ENCODE data around the gene ZNF438. TPM values are rescaled to one million over a fixed set of nuclear protein-coding genes. Genes with fewer than 3 reads are reported as not detected.
A peak's percentile ranks its signal among the peaks of the same experiment; 100 is the strongest.

ZNF438 gene
- total and polyA plus RNA-seq, 2 donors (not counting 1 experiment from before 2014, with no cell fraction given), result 4.7 to 6.6 TPM

DNA sequence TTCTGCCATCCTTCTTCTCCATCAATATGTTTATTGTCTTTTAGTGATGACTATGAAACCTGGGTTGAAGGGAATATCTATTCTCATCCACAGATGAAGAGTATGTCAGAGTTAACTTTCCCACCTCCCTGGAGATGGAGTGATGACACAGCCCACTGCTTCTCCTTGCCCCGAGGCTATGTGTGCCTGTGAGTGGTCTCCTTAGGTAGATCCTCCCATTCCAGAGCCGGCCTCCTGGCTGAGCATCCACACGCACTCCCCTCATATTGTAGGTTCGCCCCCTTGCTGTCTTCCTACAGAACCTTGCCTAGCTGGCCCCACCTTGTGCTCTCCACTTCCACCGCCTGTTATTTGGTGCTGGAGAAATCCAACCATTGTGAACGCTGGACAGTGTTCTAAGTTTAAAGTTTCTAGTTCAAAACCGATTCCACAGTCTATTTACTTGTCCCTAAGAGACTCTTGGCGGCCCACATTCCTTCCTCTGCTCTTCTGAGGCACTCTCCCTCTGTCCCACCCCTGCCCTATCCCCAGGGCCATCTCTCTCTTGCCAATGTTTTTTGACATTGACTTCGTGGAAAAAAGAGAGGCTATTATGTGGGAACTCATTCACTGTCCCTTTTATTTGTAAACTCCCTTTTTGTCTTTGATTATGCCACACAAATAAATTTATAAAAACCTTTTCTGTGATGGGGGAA is 168.0 kb downstream of the ZNF438 start:
- Histone ChIP-seq H3K9me3 (ENCODE audit: control insufficient read depth, insufficient read depth, low read depth, low read length) (no peaks in the 10 kb centered on the region), H3K79me2 (ENCODE audit: control insufficient read depth, insufficient read depth, low read length) (no peaks in the 10 kb centered on the region), H3K27ac (ENCODE audit: insufficient read depth, low read length) (peak overlapping the region; percentile 0), H4K20me1 (ENCODE audit: control insufficient read depth, extremely low read depth, insufficient read depth, low read length) (no peaks in the 10 kb centered on the region), H3K27me3 (ENCODE audit: control insufficient read depth, insufficient read depth, low read length) (no peaks in the 10 kb centered on the region), H3K4me2 (ENCODE audit: extremely low read depth, insufficient read depth, low read length) (no peak overlapping the region), H3K36me3 (ENCODE audit: control insufficient read depth, insufficient read depth, low read length) (no peaks in the 10 kb centered on the region), H2AFZ (ENCODE audit: low read length) (no peak overlapping the region), H3K4me3 (replicated peaks in 1 of 4; ENCODE audit: control extremely low read depth in 1 of 4, insufficient read depth in 1 of 4, low read depth in 3 of 4, low read length in 4 of 4) (no peak overlapping the region), H3K4me1 (ENCODE audit: control insufficient read depth, extremely low read depth, insufficient read depth, low read length) (peaks cover 6% of the 10 kb centered on the region), H3K9ac (ENCODE audit: insufficient read depth, low read length) (no peak overlapping the region)
- no peak for DNase-seq (ENCODE audit: low read depth in 2 of 2)
- TF ChIP-seq EZH2 (IDR thresholded peaks at IDR 0.05; ENCODE audit: low read length, missing control alignments), result no peak
- no peak for TF ChIP-seq CTCF (conservative IDR thresholded peaks at IDR 0.05 in 1 of 2, IDR thresholded peaks at IDR 0.05 in 1 of 2; ENCODE audit: low read depth in 1 of 2, low read length in 2 of 2)

GRCh38 chr10:30862486-30862885 is 169.2 kb downstream of the ZNF438 start:
- H3K9ac ChIP-seq (ENCODE audit: insufficient read depth, low read length), result no peak overlapping the region
- no peaks in the 10 kb centered on the region for H3K79me2 ChIP-seq (ENCODE audit: control insufficient read depth, insufficient read depth, low read length)
- peak overlapping the region; percentile 37 for H3K4me2 ChIP-seq (ENCODE audit: extremely low read depth, insufficient read depth, low read length)
- H3K27ac ChIP-seq (ENCODE audit: insufficient read depth, low read length), result peak overlapping the region; percentile 24
- H3K9me3 ChIP-seq (ENCODE audit: control insufficient read depth, insufficient read depth, low read depth, low read length), result no peaks in the 10 kb centered on the region
- H4K20me1 ChIP-seq (ENCODE audit: control insufficient read depth, extremely low read depth, insufficient read depth, low read length), result no peaks in the 10 kb centered on the region
- DNase-seq (ENCODE audit: low read depth in 2 of 2), result peak; percentile 76 to 92
- no peaks in the 10 kb centered on the region for H3K36me3 ChIP-seq (ENCODE audit: control insufficient read depth, insufficient read depth, low read length)
- no peak overlapping the region for H3K4me3 ChIP-seq (replicated peaks in 1 of 4; ENCODE audit: control extremely low read depth in 1 of 4, insufficient read depth in 1 of 4, low read depth in 3 of 4, low read length in 4 of 4)
- no peaks in the 10 kb centered on the region for H3K27me3 ChIP-seq (ENCODE audit: control insufficient read depth, insufficient read depth, low read length)
- H2AFZ ChIP-seq (ENCODE audit: low read length), result no peak overlapping the region
- H3K4me1 ChIP-seq (ENCODE audit: control insufficient read depth, extremely low read depth, insufficient read depth, low read length), result peaks cover 10% of the 10 kb centered on the region
- TF ChIP-seq CTCF (conservative IDR thresholded peaks at IDR 0.05 in 1 of 2, IDR thresholded peaks at IDR 0.05 in 1 of 2; ENCODE audit: low read depth in 1 of 2, low read length in 2 of 2), result no peak
- TF ChIP-seq EZH2 (IDR thresholded peaks at IDR 0.05; ENCODE audit: low read length, missing control alignments), result no peak

- H3K27ac ChIP-seq (ENCODE audit: insufficient read depth, low read length), result peak overlapping the region; percentile 24
- H3K9ac ChIP-seq (ENCODE audit: insufficient read depth, low read length), result no peak overlapping the region
- no peaks in the 10 kb centered on the region for H3K27me3 ChIP-seq (ENCODE audit: control insufficient read depth, insufficient read depth, low read length)
- no peaks in the 10 kb centered on the region for H3K9me3 ChIP-seq (ENCODE audit: control insufficient read depth, insufficient read depth, low read depth, low read length)
- H3K4me1 ChIP-seq (ENCODE audit: control insufficient read depth, extremely low read depth, insufficient read depth, low read length), result peaks cover 10% of the 10 kb centered on the region
- no peak overlapping the region for H2AFZ ChIP-seq (ENCODE audit: low read length)
- H3K79me2 ChIP-seq (ENCODE audit: control insufficient read depth, insufficient read depth, low read length), result no peaks in the 10 kb centered on the region
- H3K4me3 ChIP-seq (replicated peaks in 1 of 4; ENCODE audit: control extremely low read depth in 1 of 4, insufficient read depth in 1 of 4, low read depth in 3 of 4, low read length in 4 of 4), result no peak overlapping the region
- TF ChIP-seq EZH2 (IDR thresholded peaks at IDR 0.05; ENCODE audit: low read length, missing control alignments) (no peak), CTCF (conservative IDR thresholded peaks at IDR 0.05 in 1 of 2, IDR thresholded peaks at IDR 0.05 in 1 of 2; ENCODE audit: low read depth in 1 of 2, low read length in 2 of 2) (no peak)
- no peak for DNase-seq (ENCODE audit: low read depth in 2 of 2)
- H3K4me2 ChIP-seq (ENCODE audit: extremely low read depth, insufficient read depth, low read length), result peak overlapping the region; percentile 37
- no peaks in the 10 kb centered on the region for H4K20me1 ChIP-seq (ENCODE audit: control insufficient read depth, extremely low read depth, insufficient read depth, low read length)
- H3K36me3 ChIP-seq (ENCODE audit: control insufficient read depth, insufficient read depth, low read length), result no peaks in the 10 kb centered on the region
Measured at GRCh38 chr10:30861976-30862375, 169.7 kb downstream of the ZNF438 start.
